GM19023 (cell line): ENCODE measurements around the gene MVB12A.

Source experiments
- ATAC-seq: cut with Tn5 transposase; IDR thresholded peaks from one replicate; pipeline ENCODE4 v1.9.1; 2021; ENCODE audit warnings: mild to moderate bottlenecking, moderate library complexity; ENCODE audit not compliant: unreplicated experiment

Gene MVB12A

DNA sequence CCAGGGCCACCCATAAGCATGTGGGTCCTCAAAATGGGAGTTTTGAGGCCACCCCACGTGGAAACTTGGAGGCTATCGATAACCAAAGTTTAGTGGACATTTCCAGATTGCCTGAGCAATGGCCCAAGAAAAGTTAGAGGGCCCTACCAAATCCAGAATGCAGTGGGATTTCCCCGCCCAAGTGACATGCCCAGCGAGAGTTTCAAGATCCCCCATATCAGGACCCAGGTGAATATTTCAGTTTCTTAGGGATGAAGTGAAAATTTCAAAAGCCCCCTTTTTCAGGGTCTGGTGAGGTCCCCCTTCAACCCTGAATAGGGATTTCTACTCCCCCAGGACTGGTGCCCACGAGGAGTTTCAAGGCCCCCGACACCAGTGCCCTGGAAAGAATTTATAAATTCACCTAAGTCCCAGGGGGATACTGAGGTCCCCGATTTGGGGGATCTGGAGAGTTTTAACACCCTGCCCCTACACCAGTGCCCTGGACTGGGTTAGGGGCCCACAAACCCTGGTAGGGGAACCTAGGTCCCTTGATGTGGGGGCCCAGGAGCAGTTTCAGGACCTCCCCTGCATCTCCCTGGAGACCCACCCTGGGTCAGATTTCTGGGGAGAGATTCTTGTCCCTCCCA, 15.1 kb upstream of the MVB12A start:
- no peak for ATAC-seq

DNA sequence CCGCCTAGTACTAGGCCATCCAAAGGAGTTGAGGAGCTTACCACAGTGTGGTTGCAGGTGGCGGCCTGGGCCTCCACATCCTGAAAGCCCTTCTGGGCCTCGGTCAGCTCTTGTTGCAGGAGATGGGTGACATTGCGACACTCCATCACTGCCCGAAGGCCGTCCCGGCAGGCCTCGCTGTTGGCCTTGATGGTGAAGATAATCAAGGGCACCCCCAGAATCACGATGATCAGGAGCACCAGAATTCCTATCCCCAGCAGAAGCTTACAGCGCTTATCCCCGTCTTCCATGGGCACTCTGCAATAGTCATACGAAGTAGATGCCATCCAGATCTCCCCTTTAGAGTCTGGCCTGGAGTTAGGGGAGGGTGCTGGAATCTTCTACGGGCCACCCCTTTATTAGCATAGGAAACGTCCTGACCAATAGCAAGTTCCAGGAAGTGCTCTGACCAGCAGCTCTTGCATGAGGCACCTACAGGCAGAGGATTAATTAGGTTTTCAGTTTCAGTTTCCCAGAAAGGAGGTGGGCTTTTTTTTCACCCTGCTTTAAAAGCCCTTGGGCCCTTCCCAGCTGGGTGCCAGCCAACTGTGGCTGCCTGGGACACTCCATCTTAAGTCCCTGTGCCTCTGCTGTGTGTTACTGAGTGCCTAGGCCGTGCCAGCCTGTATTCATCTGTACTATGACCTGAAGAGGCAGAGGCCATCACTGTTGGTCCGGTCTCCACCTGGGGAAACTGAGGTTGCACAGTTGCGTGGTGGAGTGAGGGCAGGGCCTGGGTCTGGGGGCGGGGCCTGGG, 14.4 kb upstream of the MVB12A start, which contains the start of gene BST2:
Gene BST2, minus strand, starts transcription at position 381 of the 796 bp plus-strand sequence. Its CDS starts 55 bp downstream, at position 326.
- ATAC-seq, result peak; percentile 88

DNA sequence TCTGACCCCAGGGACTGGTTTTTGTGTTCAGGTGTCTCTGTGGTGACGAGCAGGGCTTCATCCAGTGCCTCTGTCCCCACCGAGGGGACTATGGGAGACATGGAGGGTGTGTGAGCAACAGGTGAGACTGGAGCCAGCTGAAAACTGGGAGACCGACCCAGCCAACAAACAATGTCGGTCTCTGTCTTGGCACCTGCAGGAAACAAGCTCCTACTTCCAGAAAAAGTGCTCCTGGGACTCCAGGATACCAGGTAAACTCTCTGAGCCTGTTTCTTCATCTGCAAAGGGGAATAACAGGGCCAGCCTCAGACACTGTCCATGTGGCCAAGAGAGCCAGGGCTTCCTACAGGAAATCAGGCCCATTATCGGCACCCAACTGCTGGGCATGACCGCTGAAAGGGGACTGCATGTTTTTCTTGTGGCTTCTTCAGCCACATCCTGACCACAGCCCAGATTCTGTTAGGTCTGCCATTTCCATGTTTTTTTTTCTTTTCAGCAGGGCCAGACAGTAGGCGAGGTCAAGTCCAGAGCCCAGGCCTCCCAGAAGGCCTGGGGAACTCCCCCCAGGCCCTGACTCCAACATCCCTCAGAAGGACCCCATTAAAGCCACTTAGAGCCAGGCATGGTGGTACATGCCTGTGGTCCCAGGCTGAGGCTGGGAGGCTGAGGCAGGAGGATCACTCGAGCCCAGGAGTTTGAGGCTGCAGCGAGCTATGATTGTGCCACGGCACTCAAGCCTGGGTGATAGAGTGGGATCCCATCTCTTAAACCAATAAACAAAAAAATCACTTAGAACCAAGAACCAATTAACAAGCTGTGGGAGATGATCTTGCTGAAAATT, 13.6 kb upstream of the MVB12A start:
- no peak for ATAC-seq

DNA sequence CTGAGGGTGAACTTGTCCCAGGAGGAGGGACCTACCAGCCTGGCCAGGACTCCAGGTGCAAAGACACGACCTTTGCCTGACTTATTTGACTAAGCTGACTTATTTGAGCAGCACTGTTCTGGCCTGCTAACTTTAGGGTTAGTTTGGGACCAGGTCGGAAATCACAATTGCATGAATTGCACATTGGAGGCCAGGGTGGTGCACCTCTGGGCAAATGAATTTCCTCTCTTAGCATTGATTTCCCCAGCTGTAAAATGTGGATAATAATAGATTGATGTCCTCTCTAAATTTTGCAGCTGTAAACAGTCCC, 13.0 kb upstream of the MVB12A start:
- no peak for ATAC-seq

DNA sequence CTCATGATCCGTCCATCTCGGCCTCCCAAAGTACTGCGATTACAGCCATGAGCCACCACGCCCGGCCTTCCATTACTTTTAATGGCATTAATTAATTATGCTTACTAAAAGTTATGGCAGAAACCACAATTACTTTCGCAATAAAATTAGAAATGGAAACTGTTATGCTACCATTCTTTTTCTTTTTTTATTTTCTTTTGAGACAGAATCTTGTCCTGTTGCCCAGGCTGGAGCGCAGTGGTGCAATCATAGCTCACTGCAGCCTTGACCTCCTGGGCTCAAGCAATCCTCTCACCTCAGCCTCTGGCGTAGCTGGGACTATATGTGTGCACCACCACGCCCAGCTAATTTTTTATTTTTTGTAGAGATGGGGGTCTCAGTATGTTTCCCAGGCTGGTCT, 9.9 kb upstream of the MVB12A start:
- no peak for ATAC-seq

DNA sequence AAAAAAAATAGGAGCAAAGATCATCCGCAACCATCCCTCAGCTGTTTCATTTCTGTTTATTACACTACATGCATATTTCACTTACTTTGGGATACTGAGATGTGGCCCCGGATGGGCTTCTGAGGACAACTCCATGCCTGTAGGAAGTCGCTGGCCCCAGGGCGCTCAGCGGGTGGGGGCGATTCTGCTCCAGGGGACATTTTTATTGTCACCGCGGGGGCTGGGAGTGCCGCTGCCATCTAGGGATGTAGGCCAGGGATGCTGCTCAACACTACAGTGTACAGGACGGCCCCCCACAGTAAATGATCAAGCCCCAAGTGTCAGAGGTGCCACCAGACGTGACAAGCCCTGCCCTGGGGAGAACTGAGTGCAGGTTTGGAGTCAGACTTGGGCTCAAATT, 8.0 kb upstream of the MVB12A start:
- no peak for ATAC-seq

DNA sequence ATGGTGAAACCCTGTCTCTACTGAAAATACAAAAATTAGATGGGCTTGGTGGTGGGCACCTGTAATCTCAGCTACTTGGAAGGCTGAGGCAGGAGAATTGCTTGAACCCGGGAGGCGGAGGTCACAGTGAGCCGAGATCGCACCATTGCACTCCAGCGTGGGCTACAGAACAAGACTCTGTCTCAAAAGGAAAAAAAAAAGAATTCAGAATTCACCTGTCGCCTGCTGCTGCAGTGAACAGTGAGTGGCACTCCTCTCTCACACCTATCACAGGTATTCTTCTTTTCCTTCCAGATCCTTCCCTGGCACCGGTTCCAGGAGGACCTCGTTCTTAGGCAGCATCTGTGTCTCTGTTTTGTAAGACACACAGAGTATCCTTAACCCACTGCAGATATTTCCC, 5.8 kb upstream of the MVB12A start:
- no peak for ATAC-seq

DNA sequence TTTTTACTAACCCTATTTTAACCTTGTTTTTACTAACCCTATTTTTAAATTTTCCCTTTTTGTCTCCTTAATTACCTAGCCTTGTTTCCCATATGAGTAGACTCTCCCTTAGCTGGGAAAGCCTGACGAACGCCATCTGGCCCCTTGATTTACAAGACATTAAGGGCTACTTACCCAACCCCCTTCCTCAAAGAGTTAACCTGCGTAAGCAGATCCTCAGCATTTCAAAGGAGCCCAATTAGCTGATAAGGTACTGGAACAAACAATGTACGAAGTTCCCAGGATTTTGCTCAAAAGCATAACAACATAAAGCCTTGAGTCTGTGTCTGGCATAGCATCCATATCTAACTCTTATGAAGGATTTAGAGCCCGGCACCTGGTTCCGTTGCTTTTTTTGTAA, 4.7 kb upstream of the MVB12A start:
- no peak for ATAC-seq

DNA sequence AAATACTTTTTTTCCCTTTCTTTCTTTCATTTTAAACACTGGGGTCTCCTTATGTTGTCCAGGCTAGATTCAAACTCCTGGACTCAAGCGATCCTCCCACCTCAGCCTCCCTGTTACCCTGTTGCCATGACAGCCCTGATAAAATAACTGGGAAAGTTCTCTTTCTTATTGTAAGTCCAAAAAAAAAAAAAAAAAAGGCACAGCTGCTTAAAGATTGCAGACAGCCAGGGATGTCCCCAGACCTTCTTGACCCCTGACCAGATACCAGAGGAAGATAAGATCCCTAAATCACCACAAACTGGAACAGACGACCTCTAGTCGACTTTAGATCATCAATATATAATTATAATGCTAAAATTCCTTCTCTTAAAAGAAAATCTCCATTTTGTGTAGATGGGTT, 1.1 kb upstream of the MVB12A start:
- no peak for ATAC-seq

DNA sequence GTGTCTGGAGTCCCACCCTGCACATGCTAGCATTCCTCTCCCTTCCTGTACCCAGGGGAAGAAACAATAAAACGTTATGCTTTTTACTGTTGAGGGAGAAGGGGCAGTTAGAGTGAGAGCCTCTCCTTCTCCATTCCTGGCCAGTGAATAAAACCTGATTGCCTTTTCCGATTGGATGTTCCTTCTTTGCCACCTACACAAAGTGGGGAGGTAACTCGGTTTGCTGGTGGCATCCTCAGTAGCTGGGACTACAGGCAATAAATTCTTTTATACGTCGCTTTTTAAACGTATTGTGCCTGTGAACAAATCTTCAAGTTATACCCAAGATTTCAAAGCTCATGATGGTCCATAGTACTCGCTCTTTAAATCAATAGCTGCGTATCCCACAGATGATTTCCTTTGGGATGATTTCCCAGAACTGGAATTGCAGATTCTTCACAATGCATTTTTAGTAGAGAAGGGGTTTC, 660 bp upstream of the MVB12A start:
- no peak for ATAC-seq

DNA sequence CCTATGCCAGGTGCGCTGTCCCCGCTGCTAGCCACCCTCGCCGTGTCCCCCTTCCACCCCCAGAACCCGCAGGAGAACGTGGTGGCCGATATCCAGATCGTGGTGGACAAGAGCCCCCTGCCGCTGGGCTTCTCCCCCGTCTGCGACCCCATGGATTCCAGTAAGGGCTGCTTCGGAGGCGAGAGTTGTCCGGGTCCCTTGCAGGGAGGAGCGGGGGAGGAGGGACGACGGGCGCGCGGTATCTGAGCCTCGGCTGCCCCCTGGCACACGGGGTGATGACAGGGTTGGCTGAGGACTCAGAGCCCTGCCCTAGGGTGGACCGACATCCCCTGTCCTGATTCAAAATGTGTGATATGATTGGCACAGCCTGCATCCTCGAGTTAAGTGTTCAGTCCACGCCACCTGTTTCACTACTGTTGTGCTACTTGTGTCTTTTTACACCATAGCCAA, 653 bp downstream of the MVB12A start:
- ATAC-seq, result no peak

DNA sequence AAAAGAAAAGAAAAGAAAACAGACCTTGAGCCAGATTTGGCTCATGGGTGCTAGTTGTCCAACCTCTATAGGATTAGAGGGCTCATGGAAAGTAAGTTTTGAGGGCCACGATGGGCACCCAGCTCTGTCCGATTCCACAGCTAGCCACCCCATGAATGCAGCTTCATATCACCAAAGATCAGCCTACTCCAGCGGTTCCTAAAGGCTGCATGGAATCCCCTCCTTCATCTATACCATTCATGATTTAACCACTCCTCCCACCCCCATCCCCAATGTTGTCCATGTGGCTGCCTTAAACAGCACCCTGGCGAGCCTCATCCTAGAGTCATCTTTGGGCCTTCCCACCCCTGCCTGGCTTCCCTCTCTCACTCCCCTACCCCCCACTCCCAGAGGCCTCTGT, 2.1 kb downstream of the MVB12A start:
- no peak for ATAC-seq

DNA sequence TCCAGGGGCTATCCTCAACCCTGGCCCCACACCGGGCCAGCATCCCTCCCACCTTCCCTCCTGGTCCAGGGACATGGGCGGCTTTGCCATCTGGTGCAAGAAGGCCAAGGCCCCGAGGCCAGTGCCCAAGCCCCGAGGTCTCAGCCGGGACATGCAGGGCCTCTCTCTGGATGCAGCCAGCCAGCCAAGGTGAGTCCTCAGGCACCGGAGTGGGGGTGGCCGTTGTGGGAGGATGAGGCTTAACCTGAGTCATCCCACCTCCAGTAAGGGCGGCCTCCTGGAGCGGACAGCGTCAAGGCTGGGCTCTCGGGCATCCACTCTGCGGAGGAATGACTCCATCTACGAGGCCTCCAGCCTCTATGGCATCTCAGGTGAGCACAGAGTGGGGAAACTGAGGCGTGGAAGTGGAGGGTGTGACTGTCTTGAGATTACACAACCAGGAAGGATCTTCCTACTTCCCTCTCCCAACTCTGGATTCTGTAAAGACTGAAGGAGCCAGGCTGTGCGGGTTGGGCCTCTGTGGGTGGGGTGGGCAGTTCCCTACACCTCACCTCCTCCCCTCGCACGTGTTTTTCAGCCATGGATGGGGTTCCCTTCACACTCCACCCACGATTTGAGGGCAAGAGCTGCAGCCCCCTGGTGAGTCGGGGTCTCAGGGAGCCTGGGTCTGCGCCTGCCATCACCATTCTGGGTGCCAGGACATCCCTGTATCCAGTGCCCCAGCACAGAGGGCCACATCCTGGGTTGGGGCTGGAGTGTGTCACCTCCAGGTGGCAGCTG, 3.8 kb downstream of the MVB12A start:
- no peak for ATAC-seq

DNA sequence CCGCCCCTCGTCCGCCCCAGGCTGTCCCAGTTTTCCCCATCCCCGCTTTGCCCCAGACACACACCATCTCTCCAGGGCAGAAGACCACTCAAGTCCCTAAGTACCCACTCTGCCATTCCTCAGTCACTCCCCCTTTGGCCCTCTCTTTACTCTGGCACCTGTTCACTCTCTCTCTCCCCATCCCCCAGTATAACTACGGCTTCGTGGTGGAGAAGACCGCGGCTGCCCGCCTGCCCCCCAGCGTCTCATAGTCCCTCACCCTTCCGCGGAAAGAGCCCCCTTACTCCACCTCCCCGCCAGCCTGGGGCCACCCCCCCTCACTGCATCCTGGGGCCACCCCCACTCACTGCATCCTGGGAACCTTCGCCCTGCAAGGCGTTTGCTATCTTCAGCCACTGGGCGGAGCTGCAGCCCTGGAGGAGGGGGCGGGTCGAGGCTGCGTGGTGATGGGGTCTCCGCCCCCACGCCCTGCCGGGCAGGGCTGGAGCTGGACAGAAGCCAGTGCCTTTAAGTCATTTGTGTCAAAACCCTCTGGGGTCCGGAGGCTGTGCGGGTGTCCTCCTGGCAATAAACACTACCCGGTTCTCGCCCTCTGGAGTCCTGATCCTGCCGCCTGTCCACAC, 5.0 kb downstream of the MVB12A start:
- ATAC-seq, result no peak

DNA sequence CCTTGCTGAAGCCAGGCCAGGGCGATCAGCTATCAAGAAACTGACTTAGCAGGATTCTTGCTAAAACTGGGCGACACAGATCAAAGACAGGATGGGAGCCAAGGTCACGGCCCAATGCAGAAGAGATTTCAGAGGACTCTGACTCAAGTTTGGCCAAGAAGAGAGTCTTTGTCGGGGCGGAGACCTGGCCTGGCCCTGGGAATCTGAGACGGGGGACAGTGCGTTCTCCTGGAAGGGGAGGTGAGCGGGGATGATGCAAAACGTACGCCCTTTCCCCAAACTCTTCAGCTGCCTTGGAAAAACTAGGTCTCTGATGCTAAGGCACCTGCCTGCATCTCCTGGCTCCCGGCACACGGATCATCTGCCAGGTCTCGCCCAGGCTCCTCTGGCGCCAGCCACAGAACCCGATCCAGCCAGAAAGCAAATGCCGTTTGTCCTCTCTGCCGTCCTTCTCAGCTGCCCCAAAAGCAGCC, 9.8 kb downstream of the MVB12A start:
- no peak for ATAC-seq

DNA sequence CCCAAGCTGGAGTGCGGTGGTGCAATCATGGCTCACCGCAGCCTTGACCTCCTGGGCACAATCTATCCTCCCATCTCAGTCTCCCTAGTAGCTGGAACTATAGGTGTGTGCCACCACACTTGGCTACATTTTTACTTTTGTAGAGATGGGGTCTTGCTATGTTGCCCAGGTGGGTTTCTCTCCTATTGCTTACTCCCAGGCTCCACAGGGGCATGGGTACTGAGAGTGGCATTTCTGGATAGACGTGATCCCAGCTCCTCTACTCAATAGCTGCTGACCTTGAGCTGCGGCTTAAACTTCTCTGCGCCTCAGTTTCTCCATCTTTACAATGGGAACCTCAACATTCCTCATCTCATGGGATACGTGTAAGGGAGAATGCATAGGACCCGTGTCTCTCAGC, 11.6 kb downstream of the MVB12A start:
- ATAC-seq, result no peak

DNA sequence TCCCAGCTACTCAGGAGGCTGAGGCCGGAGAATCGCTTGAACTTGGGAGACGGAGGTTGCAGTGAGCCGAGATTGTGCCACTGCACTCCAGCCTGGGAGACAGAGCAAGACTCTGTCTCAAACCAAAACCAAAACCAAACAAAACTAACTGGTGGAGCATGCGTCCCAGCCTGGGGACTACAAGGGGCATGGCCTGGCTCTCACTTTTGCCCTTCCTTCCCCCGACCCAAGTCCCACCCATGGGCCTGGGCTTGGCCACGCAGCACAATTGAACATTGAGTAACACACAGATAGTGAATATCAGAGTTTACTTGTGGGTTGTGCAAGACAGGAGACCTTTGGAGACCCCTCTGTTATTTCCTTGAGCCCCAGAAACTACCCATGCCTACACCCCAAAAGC, 15.4 kb downstream of the MVB12A start:
- no peak for ATAC-seq

DNA sequence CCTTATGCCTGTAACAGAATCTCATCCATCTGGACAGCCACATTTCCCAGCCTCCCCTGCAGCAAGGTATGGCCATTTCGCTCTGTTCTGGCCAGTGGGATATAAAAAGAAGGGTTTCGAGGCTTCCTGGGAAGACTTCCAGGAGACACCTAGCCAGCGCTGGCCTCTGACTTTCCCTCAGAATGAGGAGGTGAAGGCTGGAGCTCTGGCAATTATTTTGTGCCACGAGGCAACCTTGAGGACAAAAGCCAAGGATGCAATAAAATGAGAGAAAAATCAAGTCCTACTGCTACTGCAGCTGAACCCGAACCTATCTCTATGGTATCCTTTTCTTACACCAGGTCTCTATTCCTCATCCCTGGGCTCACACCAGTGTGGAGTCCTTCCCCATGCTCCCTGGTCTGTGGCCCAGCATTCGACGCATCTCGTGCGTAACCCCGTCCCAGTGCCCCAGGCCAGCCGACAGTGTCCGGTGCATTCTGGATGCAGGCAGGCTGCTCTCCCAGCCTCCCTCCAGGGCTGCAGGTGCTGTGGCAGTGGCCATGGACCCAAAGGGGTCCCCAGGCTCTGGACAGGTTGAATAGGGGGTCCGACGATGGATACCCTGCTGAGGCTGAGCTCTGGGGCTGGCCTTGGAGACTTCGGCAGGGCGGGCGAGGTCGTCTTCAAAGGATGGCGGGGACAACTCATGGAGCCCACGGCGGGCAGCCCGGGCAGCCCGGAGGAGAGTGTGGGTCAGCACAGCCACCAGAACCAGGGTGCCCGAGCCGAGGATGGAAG, 16.4 kb downstream of the MVB12A start:
- ATAC-seq, result no peak

DNA sequence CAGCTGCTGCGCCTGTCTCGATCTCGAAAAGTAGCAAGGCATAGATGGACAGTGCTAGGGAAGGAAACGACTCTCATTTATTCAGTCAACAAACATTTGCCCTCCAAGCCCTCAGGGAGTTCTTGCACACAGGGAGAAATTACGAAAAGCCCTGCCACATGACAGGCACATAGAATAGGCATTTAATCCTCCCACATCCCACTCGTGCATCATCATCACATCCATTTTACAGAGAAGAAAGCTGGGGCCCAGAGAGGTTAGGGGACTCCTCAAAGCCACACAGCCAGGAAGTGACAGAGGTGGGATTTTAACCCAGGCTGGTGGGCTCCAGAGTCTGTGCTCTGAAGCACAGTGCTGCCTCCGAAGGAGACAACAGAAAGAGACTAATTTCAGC, 17.0 kb downstream of the MVB12A start:
- ATAC-seq, result no peak
